Muscle of leg (tissue), 11 donors: ENCODE measurements around the gene HMGB4. TPM values are rescaled to one million over a fixed set of nuclear protein-coding genes. Genes with fewer than 3 reads are reported as not detected.

Experiments used
- DNase-seq: peaks from one replicate; pipeline ENCODE4 v3.0.0; 2013
- H3K27ac ChIP-seq: one replicate; pipeline ENCODE4 v1.5.1; 2013; ENCODE audit warnings: mild to moderate bottlenecking, low read length, control low read depth
- H3K27me3 ChIP-seq: one replicate; pipeline ENCODE4 v1.6.1; 2013; ENCODE audit warnings: low read length; ENCODE audit not compliant: control insufficient read depth, insufficient read depth
- H3K36me3 ChIP-seq: one replicate; pipeline ENCODE4 v1.6.1; 2013; ENCODE audit warnings: low read length; ENCODE audit not compliant: control insufficient read depth, insufficient read depth
- H3K4me1 ChIP-seq: one replicate; pipeline ENCODE4 v1.6.1; 2013; ENCODE audit warnings: low read length; ENCODE audit not compliant: control insufficient read depth, insufficient read depth
- H3K4me3 ChIP-seq: one replicate; pipeline ENCODE4 v1.5.1; 2013; ENCODE audit warnings: low read length, control low read depth
- H3K9me3 ChIP-seq: replicated peaks from 2 replicates; pipeline ENCODE4 v1.6.1; 2013; ENCODE audit warnings: low read depth, low read length; ENCODE audit not compliant: control insufficient read depth
- WGBS: methylation state at CpG from one replicate; pipeline ENCODE4 v1.1.5; 2013; ENCODE audit warnings: missing lambda C conversion rate; ENCODE audit not compliant: insufficient coverage; 5-methylcytosine and 5-hydroxymethylcytosine counted together
- polyA plus RNA-seq, 8 donors: library from polyadenylated mRNA; unstranded; fragments of 120-200 nt; gene quantifications; one replicate each; pipeline versions ENCODE4 v1.2.1 to v1.2.3, GENCODE V29; 2013; ENCODE audit warnings: inconsistent platforms in 1 of 8, low replicate concordance in 1 of 8; ENCODE audit not compliant: insufficient read length in 8 of 8, insufficient read depth in 1 of 8
- total RNA-seq: library from RNA; stranded (reverse); fragments of 120-200 nt; gene quantifications from one replicate; pipeline ENCODE4 v1.2.4, GENCODE V29; 2013

The HMGB4 gene
- total and polyA plus RNA-seq, 9 donors = not detected

DNA sequence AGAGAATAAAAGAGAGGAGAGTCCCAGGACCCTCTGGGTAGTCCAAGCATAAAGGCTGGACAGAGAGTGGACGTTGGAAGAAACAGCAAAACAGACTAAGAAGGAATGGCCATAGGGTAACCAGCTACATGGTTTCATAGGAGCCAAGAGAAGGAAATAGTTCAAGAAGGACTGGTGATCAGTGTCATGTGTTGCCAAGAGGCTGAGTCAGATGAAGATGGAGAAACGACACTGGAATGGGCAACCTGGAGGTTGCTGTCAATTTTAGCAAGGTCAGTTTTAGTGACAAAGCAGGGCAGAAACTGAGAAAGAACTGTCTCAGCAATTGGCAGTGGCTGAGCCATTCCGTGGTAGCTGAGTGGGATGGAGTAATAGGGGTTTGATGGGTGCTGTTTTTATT lies 41.4 kb downstream of the HMGB4 start:
- Histone ChIP-seq H3K4me3 (no peak overlapping the region), H3K4me1 (no peaks in the 10 kb centered on the region), H3K27ac (no peak overlapping the region), H3K9me3 (no peaks in the 10 kb centered on the region), H3K36me3 (no peaks in the 10 kb centered on the region), H3K27me3 (peaks cover 3% of the 10 kb centered on the region)
- 64% methylated on average over 3 of the region's 3 CpGs for WGBS
- no peak for DNase-seq

DNA sequence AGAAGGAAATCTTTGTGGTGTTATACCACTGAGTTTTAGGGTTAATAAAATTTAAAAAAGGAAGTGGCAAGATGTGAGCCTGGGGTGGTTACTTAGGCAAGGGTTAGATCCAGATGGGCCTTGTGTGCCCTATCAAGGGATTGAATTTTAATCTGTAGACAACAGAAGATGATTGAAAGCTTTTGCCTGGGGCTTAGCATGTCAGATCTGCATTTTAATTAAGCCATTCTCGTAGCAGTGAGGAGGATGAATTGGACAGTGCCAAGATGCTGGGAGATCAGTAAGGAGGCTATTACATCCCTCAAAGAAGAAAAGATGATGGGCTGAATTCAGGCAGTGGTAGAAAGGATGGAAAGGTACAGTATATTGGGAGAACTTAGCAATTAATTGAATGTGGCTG lies 42.3 kb downstream of the HMGB4 start:
- H3K27ac ChIP-seq = no peak overlapping the region
- no peaks in the 10 kb centered on the region for H3K9me3 ChIP-seq
- H3K36me3 ChIP-seq = no peaks in the 10 kb centered on the region
- DNase-seq = no peak
- no peak overlapping the region for H3K4me3 ChIP-seq
- H3K27me3 ChIP-seq = peaks cover 3% of the 10 kb centered on the region
- H3K4me1 ChIP-seq = no peaks in the 10 kb centered on the region
- 71% methylated on average over 1 of the region's 1 CpG for WGBS

DNA sequence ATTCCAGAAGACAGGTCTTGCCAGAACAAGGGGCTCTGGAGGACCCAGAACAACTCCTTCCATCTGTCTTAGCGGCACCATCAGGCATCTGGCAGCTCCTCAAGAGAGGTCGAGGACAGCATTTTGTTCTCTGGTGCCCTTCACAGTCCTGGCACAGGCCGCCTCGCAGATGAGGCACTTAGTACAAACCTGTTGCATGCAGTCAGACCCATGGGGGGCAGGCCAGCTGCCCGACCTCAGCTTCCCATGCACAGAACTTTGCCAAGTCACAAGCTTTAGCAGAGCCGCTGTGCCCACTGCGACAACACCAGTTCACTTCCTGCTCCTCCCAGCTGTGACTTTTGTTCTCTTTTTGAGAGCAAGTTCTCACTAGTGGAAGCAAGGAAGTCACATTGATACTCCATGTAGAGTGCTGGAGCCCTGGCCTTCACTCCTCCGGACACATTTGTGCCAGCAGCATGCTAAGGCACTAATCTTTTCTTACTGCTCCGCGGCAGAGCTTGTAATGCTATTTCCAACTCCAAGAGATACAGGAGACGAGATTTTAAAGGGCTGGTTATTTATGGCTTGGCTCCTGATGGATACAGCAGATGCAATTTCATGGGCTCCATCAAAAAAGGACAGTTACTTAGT lies 44.6 kb downstream of the HMGB4 start:
- H3K4me1 ChIP-seq = no peaks in the 10 kb centered on the region
- 67% methylated on average over 8 of the region's 11 CpGs for WGBS
- no peaks in the 10 kb centered on the region for H3K27me3 ChIP-seq
- no peak overlapping the region for H3K4me3 ChIP-seq
- H3K9me3 ChIP-seq = no peaks in the 10 kb centered on the region
- no peak overlapping the region for H3K27ac ChIP-seq
- no peak for DNase-seq
- no peaks in the 10 kb centered on the region for H3K36me3 ChIP-seq
